ENCODE measurements around the gene ARL6IP5. TPM values are rescaled to one million over a fixed set of nuclear protein-coding genes. Genes with fewer than 3 reads are reported as not detected.

ARL6IP5 gene
- total RNA-seq, 1 experiment from 2014 or later = 16.9 TPM

DNA sequence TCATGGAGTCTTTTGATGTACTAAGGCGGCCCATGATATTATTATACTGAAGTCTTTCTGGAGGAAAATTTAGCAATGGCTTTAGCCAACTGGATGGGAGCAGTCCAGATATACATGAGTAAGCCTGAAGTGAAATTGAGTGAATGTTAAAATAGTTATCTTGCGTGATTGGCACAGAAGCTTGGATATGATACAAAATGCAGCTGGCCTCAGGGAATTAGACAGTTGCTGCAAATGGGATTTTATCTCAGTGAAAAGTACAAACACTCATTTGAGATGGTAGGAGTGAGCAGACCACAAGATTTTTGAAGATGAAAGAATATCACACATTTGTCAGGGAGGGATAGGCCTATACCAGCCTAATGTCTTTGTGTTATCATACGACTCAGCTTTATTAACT, 28.8 kb downstream of the ARL6IP5 start:
- Histone ChIP-seq H2BK15ac (ENCODE audit: low read depth, low read length) (no peak overlapping the region), H2BK120ac (ENCODE audit: low read depth, low read length, poor library complexity, severe bottlenecking) (no peak overlapping the region), H4K5ac (ENCODE audit: insufficient read length, low read depth, low read length) (no peak overlapping the region), H4K91ac (ENCODE audit: insufficient read length, low read depth, low read length) (no peak overlapping the region), H3K4me1 (ENCODE audit: insufficient read depth, low read length) (peaks cover 4% of the 10 kb centered on the region), H3K4me2 (ENCODE audit: insufficient read depth, insufficient read length, low read length) (no peak overlapping the region), H4K8ac (replicated peaks; ENCODE audit: insufficient read length, low read depth, low read length) (no peak overlapping the region), H2AK5ac (ENCODE audit: insufficient read length, low read length) (no peak overlapping the region), H3K27ac (ENCODE audit: insufficient read length, low read depth, low read length) (no peak overlapping the region), H3K9me3 (ENCODE audit: control insufficient read depth, low read depth, low read length) (no peaks in the 10 kb centered on the region), H2AFZ (ENCODE audit: low read length) (no peak overlapping the region), H3K79me2 (ENCODE audit: insufficient read depth, low read length) (no peaks in the 10 kb centered on the region), H3T11ph (ENCODE audit: low read length) (no peak overlapping the region), H3K4ac (ENCODE audit: low read depth, low read length) (no peak overlapping the region), H3K27me3 (ENCODE audit: insufficient read depth, low read length) (no peaks in the 10 kb centered on the region), H3K18ac (ENCODE audit: insufficient read length, low read depth, low read length) (no peak overlapping the region), H3K9ac (ENCODE audit: extremely low read depth, insufficient read length, low read length) (no peak overlapping the region), H3K79me1 (ENCODE audit: insufficient read depth, low read depth, low read length, poor library complexity, severe bottlenecking) (no peaks in the 10 kb centered on the region), H3K56ac (ENCODE audit: insufficient read length, low read depth, low read length) (no peak overlapping the region), H2BK20ac (ENCODE audit: low read depth, low read length, poor library complexity, severe bottlenecking) (no peak overlapping the region), H2BK12ac (ENCODE audit: insufficient read length, low read depth, low read length) (no peak overlapping the region), H3K14ac (ENCODE audit: insufficient read depth, low read length) (no peak overlapping the region), H3K23ac (ENCODE audit: insufficient read length, low read depth, low read length) (no peak overlapping the region), H4K20me1 (ENCODE audit: control insufficient read depth, insufficient read depth, insufficient read length) (no peaks in the 10 kb centered on the region), H2BK5ac (ENCODE audit: insufficient read length, low read length) (no peak overlapping the region), H3K23me2 (ENCODE audit: insufficient read length, low read depth, low read length, poor library complexity, severe bottlenecking) (no peaks in the 10 kb centered on the region)
- H3K27ac Mint-ChIP-seq = no peak overlapping the region
- H3K9me3 Mint-ChIP-seq = no peaks in the 10 kb centered on the region
- DNase-seq = no peak
- WGBS (ENCODE audit: extremely low coverage, insufficient read length, low lambda C conversion rate) = no CpG with 5 or more reads among the region's 3 CpGs
- H3K27me3 Mint-ChIP-seq (ENCODE audit: low read depth) = no peaks in the 10 kb centered on the region
- H3K4me1 Mint-ChIP-seq = peaks cover 6 to 7% of the 10 kb centered on the region in 2 experiments
- no peak overlapping the region for H3K4me3 Mint-ChIP-seq
- TF ChIP-seq, protein P1, sequence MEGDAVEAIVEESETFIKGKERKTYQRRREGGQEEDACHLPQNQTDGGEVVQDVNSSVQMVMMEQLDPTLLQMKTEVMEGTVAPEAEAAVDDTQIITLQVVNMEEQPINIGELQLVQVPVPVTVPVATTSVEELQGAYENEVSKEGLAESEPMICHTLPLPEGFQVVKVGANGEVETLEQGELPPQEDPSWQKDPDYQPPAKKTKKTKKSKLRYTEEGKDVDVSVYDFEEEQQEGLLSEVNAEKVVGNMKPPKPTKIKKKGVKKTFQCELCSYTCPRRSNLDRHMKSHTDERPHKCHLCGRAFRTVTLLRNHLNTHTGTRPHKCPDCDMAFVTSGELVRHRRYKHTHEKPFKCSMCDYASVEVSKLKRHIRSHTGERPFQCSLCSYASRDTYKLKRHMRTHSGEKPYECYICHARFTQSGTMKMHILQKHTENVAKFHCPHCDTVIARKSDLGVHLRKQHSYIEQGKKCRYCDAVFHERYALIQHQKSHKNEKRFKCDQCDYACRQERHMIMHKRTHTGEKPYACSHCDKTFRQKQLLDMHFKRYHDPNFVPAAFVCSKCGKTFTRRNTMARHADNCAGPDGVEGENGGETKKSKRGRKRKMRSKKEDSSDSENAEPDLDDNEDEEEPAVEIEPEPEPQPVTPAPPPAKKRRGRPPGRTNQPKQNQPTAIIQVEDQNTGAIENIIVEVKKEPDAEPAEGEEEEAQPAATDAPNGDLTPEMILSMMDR (conservative IDR thresholded peaks at IDR 0.05) = no peak
- H3K36me3 Mint-ChIP-seq (ENCODE audit: insufficient read depth in 1 of 3, low read depth in 3 of 3) = no peaks in the 10 kb centered on the region

All from H9 (cell line).